GM21723 (cell line): Measurements from ENCODE around the gene RPA1.

Source experiments
- ATAC-seq: cut with Tn5 transposase; IDR thresholded peaks from one replicate; pipeline ENCODE4 v1.9.1; 2021; ENCODE audit warnings: mild to moderate bottlenecking, moderate library complexity; ENCODE audit not compliant: unreplicated experiment

RPA1 gene

GRCh38 chr17:1939981-1940809 lies 110.4 kb downstream of the RPA1 start:
- no peak for ATAC-seq

GRCh38 chr17:1940810-1941185 lies 111.0 kb downstream of the RPA1 start:
- ATAC-seq: no peak

- ATAC-seq: no peak
Measured at GRCh38 chr17:1941272-1942065, 111.7 kb downstream of the RPA1 start.

- ATAC-seq: no peak
Measured at GRCh38 chr17:1942066-1942365, 112.2 kb downstream of the RPA1 start.

- no peak for ATAC-seq
Measured at GRCh38 chr17:1942666-1943435, 113.0 kb downstream of the RPA1 start.

GRCh38 chr17:1943436-1943831 lies 113.6 kb downstream of the RPA1 start:
- no peak for ATAC-seq

GRCh38 chr17:1945621-1946020 lies 115.8 kb downstream of the RPA1 start:
- ATAC-seq: no peak

- ATAC-seq: no peak
Measured at GRCh38 chr17:1946021-1946932, 116.5 kb downstream of the RPA1 start.

GRCh38 chr17:1947229-1947742 lies 117.5 kb downstream of the RPA1 start:
- ATAC-seq: no peak

GRCh38 chr17:1947743-1948516 lies 118.1 kb downstream of the RPA1 start:
- ATAC-seq: no peak

- ATAC-seq: no peak
Measured at GRCh38 chr17:1948517-1948825, 118.7 kb downstream of the RPA1 start.
